ENCODE results near the gene KIFC3. TPM values are rescaled to one million over a fixed set of nuclear protein-coding genes. Genes with fewer than 3 reads are reported as not detected.

Gene KIFC3
- total and polyA plus RNA-seq, 2 of the 13 experiments (the other 11 are each of a cell fraction or from before 2014, with no cell fraction given): 42.1 to 45.3 TPM

- TF ChIP-seq ZNF275 (CRISPR knock-in tag; IDR thresholded peaks at IDR 0.05; ENCODE audit: borderline replicate concordance) (0 out of 2 replicates have a peak, but pooled peaks have one; percentile 53), ZNF17 (CRISPR knock-in tag; IDR thresholded peaks at IDR 0.05) (no peak), ZNF225 (CRISPR knock-in tag; IDR thresholded peaks at IDR 0.05) (0 out of 2 replicates have a peak, but pooled peaks have one; percentile 11), HBP1 (CRISPR knock-in tag; IDR thresholded peaks at IDR 0.05; ENCODE audit: low read depth) (no peak), HOMEZ (CRISPR knock-in tag; IDR thresholded peaks at IDR 0.05; ENCODE audit: low read depth) (0 out of 2 replicates have a peak, but pooled peaks have one; percentile 33), FOXO1 (CRISPR knock-in tag; IDR thresholded peaks at IDR 0.05) (peak; percentile 88), PCBP2 (optimal IDR thresholded peaks at IDR 0.05; ENCODE audit: low read depth, low read length, poor library complexity, severe bottlenecking) (no peak), ZNF547 (CRISPR knock-in tag; IDR thresholded peaks at IDR 0.05) (no peak; the same call in 1 of the 2 replicates), ZNF639 (CRISPR knock-in tag; conservative IDR thresholded peaks at IDR 0.05) (no peak; the same call in 1 of the 2 replicates), ZFP36 (IDR thresholded peaks at IDR 0.05; ENCODE audit: borderline replicate concordance, low read depth, low read length, partially characterized antibody) (no peak), NFIC (IDR thresholded peaks at IDR 0.05; ENCODE audit: low read length) (no peak), ZNF781 (CRISPR knock-in tag; IDR thresholded peaks at IDR 0.05; ENCODE audit: borderline replicate concordance, not compliant biosample characterization) (no peak), HNRNPLL (IDR thresholded peaks at IDR 0.05; ENCODE audit: low read depth, low read length, poor library complexity, severe bottlenecking) (no peak), MXD1 (CRISPR knock-in tag; IDR thresholded peaks at IDR 0.05) (no peak), MBD4 (IDR thresholded peaks at IDR 0.05; ENCODE audit: borderline replicate concordance, low read length) (no peak), STAT5B (CRISPR knock-in tag; IDR thresholded peaks at IDR 0.05) (no peak), ARNT2 (CRISPR knock-in tag; IDR thresholded peaks at IDR 0.05; ENCODE audit: low read depth) (no peak; the same call in 1 of the 2 replicates), JUN (CRISPR knock-in tag; IDR thresholded peaks at IDR 0.05) (peak; percentile 88), ZNF616 (CRISPR knock-in tag; IDR thresholded peaks at IDR 0.05; ENCODE audit: low read depth) (0 out of 2 replicates have a peak, but pooled peaks have one; percentile 53), KDM1A (CRISPR knock-in tag; IDR thresholded peaks at IDR 0.05) (peak; percentile 100), ZNF558 (CRISPR knock-in tag; IDR thresholded peaks at IDR 0.05; ENCODE audit: borderline replicate concordance) (no peak), KLF13 (CRISPR knock-in tag; IDR thresholded peaks at IDR 0.05) (no peak), SRSF1 (optimal IDR thresholded peaks at IDR 0.05; ENCODE audit: low read depth, low read length) (no peak)
These were observed 20.3 kb downstream of the KIFC3 start (continued) for GRCh38 chr16:57781741-57782606.

Data from HepG2 (cell line).